Measurements from ENCODE around the gene SLC24A4. TPM values are rescaled to one million over a fixed set of nuclear protein-coding genes. Genes with fewer than 3 reads are reported as not detected.

Gene SLC24A4
- total RNA-seq, 4 donors from 2014 or later = 0.35 to 0.49 TPM; not detected in 2

DNA sequence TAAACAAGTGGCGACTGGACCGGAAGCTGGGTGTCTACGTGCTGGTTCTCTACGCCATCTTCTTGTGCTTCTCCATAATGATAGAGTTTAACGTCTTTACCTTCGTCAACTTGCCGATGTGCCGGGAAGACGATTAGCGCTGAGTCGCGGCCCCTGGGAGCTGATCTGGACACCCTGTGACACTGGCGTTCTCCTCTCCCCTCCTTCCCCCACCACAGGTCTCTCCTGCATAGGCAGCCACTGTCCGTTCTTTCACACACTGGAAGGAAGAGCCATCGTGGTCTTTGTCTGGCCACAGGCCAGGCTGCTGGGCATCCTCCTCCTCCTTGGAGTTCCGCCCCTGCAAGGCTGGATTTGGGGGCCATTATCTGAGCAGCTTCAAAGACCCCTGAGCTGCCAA lies 170.5 kb downstream of the SLC24A4 start:
- no peaks in the 10 kb centered on the region for H3K9me3 ChIP-seq
- no peaks in the 10 kb centered on the region for H3K36me3 ChIP-seq
- no peak overlapping the region for H3K4me3 ChIP-seq
- DNase-seq = no peak
- H3K4me1 ChIP-seq = no peaks in the 10 kb centered on the region
- TF ChIP-seq, protein P1, sequence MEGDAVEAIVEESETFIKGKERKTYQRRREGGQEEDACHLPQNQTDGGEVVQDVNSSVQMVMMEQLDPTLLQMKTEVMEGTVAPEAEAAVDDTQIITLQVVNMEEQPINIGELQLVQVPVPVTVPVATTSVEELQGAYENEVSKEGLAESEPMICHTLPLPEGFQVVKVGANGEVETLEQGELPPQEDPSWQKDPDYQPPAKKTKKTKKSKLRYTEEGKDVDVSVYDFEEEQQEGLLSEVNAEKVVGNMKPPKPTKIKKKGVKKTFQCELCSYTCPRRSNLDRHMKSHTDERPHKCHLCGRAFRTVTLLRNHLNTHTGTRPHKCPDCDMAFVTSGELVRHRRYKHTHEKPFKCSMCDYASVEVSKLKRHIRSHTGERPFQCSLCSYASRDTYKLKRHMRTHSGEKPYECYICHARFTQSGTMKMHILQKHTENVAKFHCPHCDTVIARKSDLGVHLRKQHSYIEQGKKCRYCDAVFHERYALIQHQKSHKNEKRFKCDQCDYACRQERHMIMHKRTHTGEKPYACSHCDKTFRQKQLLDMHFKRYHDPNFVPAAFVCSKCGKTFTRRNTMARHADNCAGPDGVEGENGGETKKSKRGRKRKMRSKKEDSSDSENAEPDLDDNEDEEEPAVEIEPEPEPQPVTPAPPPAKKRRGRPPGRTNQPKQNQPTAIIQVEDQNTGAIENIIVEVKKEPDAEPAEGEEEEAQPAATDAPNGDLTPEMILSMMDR (IDR thresholded peaks at IDR 0.05) = no peak
- no peak for TF ChIP-seq POLR2A (IDR thresholded peaks at IDR 0.05)
- no peaks in the 10 kb centered on the region for H3K27me3 ChIP-seq
- intact Hi-C loops (cut with DNase I; ENCODE audit: low total_unique reads) = no loop called here
- H3K27ac ChIP-seq = no peak overlapping the region

DNA sequence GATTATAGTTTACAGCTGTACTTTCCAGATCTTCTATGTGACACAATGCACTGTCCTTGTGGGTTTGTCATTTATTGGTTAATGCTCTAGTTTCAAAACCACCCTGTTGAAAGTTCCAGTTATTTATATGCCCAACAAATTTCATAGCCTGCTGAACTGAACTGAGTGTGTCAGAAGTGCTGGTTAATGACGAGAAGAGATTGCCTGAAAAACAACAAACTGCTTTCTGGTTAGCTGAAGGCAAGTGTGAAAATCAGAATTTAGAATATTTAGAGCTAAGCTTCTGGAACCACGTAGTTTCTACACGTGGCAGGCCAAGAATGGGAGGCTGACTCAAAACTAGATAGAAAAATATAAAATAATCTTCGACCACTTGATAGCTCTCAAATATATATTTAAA lies 171.5 kb downstream of the SLC24A4 start:
- intact Hi-C loops (cut with DNase I; ENCODE audit: low total_unique reads) = no loop called here
- Histone ChIP-seq H3K27me3 (no peaks in the 10 kb centered on the region), H3K36me3 (no peaks in the 10 kb centered on the region), H3K4me3 (no peak overlapping the region), H3K9me3 (no peaks in the 10 kb centered on the region), H3K27ac (no peak overlapping the region), H3K4me1 (no peaks in the 10 kb centered on the region)
- no peak for TF ChIP-seq POLR2A (IDR thresholded peaks at IDR 0.05)
- TF ChIP-seq, protein P1 (IDR thresholded peaks at IDR 0.05) = no peak
- no peak for DNase-seq

DNA sequence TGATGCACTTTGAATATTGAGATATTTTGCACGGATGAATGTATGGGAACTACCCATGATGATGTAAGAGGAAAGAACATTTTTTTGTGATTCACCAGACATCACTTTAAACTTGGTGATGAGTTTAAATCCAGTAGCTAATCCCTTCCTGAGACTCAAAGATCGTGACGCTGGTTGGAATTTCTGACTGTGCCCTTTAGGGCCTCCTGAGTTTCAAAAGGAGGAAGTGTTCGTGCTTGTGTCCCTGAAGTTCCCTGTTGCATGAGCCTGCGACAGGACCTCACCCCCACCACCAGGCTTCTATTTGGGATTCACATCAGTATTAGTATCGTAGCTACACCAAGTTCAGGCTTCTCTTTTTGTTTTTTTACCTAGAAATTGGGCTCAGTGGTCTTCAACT lies 172.1 kb downstream of the SLC24A4 start:
- Histone ChIP-seq H3K4me1 (no peaks in the 10 kb centered on the region), H3K4me3 (no peak overlapping the region), H3K27me3 (no peaks in the 10 kb centered on the region), H3K36me3 (no peaks in the 10 kb centered on the region), H3K9me3 (no peaks in the 10 kb centered on the region), H3K27ac (no peak overlapping the region)
- intact Hi-C loops (cut with DNase I; ENCODE audit: low total_unique reads) = no loop called here
- no peak for DNase-seq
- TF ChIP-seq POLR2A (IDR thresholded peaks at IDR 0.05) = no peak
- TF ChIP-seq, protein P1 (IDR thresholded peaks at IDR 0.05) = no peak

DNA sequence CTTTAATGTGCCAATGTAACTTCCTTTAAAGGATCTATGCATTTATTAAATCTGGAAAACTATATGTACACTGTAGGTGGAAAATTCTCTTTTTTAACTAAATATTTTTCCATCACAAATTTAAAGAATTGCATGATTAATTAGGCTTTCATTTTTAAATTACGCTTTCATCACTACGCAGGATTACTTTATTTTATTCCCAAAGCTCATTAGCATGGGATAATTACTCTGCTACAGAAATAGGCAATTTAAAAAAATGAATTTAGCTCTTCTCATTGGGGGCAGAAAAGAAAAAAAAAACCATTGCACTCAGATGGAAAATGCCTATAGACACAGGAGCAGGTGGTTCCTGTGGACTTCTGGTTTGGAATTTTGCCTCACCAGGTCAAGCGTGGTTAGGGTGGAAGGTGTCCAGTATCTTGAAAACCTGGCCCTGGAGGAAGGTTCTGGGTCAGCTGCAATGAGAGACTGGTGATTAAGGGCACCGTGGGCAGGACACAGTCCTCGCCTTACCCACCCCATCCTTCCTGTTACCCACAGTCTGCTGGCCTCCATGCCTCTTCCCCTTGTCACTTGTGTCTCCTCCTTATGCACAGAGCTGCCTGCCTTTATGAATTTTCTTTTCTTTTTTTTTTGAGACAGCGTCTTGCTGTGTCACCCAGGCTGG lies 173.4 kb downstream of the SLC24A4 start:
- intact Hi-C loops (cut with DNase I; ENCODE audit: low total_unique reads) = no loop called here
- no peak for TF ChIP-seq POLR2A (IDR thresholded peaks at IDR 0.05)
- TF ChIP-seq, protein P1 (IDR thresholded peaks at IDR 0.05) = no peak
- H3K27ac ChIP-seq = no peak overlapping the region
- H3K9me3 ChIP-seq = no peaks in the 10 kb centered on the region
- no peaks in the 10 kb centered on the region for H3K27me3 ChIP-seq
- H3K4me3 ChIP-seq = no peak overlapping the region
- no peaks in the 10 kb centered on the region for H3K36me3 ChIP-seq
- no peak for DNase-seq
- H3K4me1 ChIP-seq = no peaks in the 10 kb centered on the region

DNA sequence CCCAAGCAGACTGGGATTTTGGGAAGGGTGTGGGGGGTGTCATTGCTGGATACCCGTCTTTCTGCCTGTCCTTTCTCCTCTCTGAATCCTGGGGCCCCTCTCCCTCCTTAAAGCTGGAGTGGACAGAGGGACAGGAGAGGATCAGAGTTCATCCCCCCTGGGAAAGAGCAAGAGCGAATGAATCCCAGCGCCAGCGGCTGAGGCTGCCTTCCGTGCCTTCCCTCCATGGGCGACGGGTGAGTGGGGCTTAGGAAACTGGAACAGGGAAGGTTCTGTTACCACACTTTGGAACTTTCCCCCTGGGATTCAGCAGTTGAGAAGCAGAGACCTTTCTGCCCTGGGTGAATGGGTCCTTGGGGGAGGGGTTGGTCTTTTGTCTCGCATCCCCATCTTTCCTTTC lies 174.4 kb downstream of the SLC24A4 start:
- no peak overlapping the region for H3K4me3 ChIP-seq
- DNase-seq = no peak
- H3K4me1 ChIP-seq = no peaks in the 10 kb centered on the region
- H3K27ac ChIP-seq = no peak overlapping the region
- TF ChIP-seq, protein P1 (IDR thresholded peaks at IDR 0.05) = no peak
- TF ChIP-seq POLR2A (IDR thresholded peaks at IDR 0.05) = no peak
- no peaks in the 10 kb centered on the region for H3K27me3 ChIP-seq
- intact Hi-C loops (cut with DNase I; ENCODE audit: low total_unique reads) = no loop called here
- H3K36me3 ChIP-seq = no peaks in the 10 kb centered on the region
- H3K9me3 ChIP-seq = no peaks in the 10 kb centered on the region

Data from uterus (tissue), 4 donors.